ENCODE measurements around the gene MAGI2.

DNA sequence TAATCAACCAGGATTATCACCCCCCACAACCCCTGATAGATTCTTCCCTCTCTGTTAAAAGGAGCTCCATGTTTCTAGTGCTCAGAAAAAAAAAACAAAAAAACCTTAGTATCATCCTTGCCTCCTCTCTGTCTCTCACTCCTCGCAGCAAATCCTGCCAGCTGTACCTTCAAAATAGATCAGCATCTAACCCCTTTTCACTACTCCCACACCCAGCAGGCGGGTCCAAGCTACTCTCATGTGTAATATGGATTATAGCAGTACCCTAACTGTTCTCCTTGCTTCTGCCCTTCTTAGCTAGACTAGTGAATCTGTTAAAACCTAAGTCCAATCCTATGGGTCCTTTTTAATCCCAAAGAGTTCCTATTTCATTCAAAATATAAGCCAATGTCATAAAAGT is 667.4 kb downstream of the MAGI2 start:
- TF ChIP-seq, protein P1, sequence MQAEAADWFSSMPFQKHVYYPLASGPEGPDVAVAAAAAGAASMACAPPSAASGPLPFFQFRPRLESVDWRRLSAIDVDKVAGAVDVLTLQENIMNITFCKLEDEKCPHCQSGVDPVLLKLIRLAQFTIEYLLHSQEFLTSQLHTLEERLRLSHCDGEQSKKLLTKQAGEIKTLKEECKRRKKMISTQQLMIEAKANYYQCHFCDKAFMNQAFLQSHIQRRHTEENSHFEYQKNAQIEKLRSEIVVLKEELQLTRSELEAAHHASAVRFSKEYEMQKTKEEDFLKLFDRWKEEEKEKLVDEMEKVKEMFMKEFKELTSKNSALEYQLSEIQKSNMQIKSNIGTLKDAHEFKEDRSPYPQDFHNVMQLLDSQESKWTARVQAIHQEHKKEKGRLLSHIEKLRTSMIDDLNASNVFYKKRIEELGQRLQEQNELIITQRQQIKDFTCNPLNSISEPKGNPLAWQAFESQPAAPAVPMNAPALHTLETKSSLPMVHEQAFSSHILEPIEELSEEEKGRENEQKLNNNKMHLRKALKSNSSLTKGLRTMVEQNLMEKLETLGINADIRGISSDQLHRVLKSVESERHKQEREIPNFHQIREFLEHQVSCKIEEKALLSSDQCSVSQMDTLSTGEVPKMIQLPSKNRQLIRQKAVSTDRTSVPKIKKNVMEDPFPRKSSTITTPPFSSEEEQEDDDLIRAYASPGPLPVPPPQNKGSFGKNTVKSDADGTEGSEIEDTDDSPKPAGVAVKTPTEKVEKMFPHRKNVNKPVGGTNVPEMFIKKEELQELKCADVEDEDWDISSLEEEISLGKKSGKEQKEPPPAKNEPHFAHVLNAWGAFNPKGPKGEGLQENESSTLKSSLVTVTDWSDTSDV (CRISPR knock-in tag; IDR thresholded peaks at IDR 0.05): no peak
- no peak for TF ChIP-seq SAP130 (CRISPR knock-in tag; IDR thresholded peaks at IDR 0.05; ENCODE audit: low read depth)
- TF ChIP-seq RCOR2 (CRISPR knock-in tag; IDR thresholded peaks at IDR 0.05): no peak
